ENCODE measurements around the gene SNTG2. TPM values are rescaled to one million over a fixed set of nuclear protein-coding genes. Genes with fewer than 3 reads are reported as not detected.

The SNTG2 gene
- total RNA-seq, 2 experiments from 2014 or later: 0.13 TPM; not detected in 1

- CTCF ChIA-PET: no interaction called here
- Mint-ChIP-seq H3K4me3 (no peak overlapping the region), H3K27ac (no peak overlapping the region), H3K4me1 (no peaks in the 10 kb centered on the region), H3K27me3 (no peaks in the 10 kb centered on the region), H3K9me3 (no peaks in the 10 kb centered on the region), H3K36me3 (ENCODE audit: low read depth) (no peaks in the 10 kb centered on the region)
- POLR2A ChIA-PET: no interaction called here
- no peak for DNase-seq
Measured at GRCh38 chr2:1294900-1295299, 344.3 kb downstream of the SNTG2 start.

- Mint-ChIP-seq H3K4me1 (no peaks in the 10 kb centered on the region), H3K4me3 (no peak overlapping the region), H3K27me3 (no peaks in the 10 kb centered on the region), H3K9me3 (no peaks in the 10 kb centered on the region), H3K36me3 (ENCODE audit: low read depth) (no peaks in the 10 kb centered on the region), H3K27ac (no peak overlapping the region)
- ChIA-PET CTCF (no interaction called here), POLR2A (no interaction called here)
- no peak for DNase-seq
Measured at GRCh38 chr2:1295740-1296139, 345.1 kb downstream of the SNTG2 start.

GRCh38 chr2:1297372-1298159 is 346.9 kb downstream of the SNTG2 start:
- Mint-ChIP-seq H3K4me3 (no peak overlapping the region), H3K27me3 (no peaks in the 10 kb centered on the region), H3K9me3 (no peaks in the 10 kb centered on the region), H3K36me3 (ENCODE audit: low read depth) (no peaks in the 10 kb centered on the region), H3K27ac (no peak overlapping the region), H3K4me1 (peaks cover 1% of the 10 kb centered on the region)
- no peak for DNase-seq
- ChIA-PET POLR2A (no interaction called here), CTCF (no interaction called here)

- Mint-ChIP-seq H3K9me3 (no peaks in the 10 kb centered on the region), H3K27ac (no peak overlapping the region), H3K27me3 (no peaks in the 10 kb centered on the region), H3K4me3 (no peak overlapping the region), H3K36me3 (ENCODE audit: low read depth) (no peaks in the 10 kb centered on the region), H3K4me1 (peaks cover 2% of the 10 kb centered on the region)
- ChIA-PET CTCF (no interaction called here), POLR2A (no interaction called here)
- no peak for DNase-seq
Measured at GRCh38 chr2:1299043-1299442, 348.4 kb downstream of the SNTG2 start.

GRCh38 chr2:1300284-1300683 is 349.6 kb downstream of the SNTG2 start:
- no peak for DNase-seq
- Mint-ChIP-seq H3K4me1 (peaks cover 2% of the 10 kb centered on the region), H3K27me3 (no peaks in the 10 kb centered on the region), H3K36me3 (ENCODE audit: low read depth) (no peaks in the 10 kb centered on the region), H3K9me3 (no peaks in the 10 kb centered on the region), H3K27ac (no peak overlapping the region), H3K4me3 (no peak overlapping the region)
- ChIA-PET POLR2A (no interaction called here), CTCF (no interaction called here)

GRCh38 chr2:1301056-1301455 is 350.4 kb downstream of the SNTG2 start:
- peaks cover 2% of the 10 kb centered on the region for H3K4me1 Mint-ChIP-seq
- DNase-seq: no peak
- no peak overlapping the region for H3K4me3 Mint-ChIP-seq
- no peaks in the 10 kb centered on the region for H3K27me3 Mint-ChIP-seq
- CTCF ChIA-PET: no interaction called here
- H3K9me3 Mint-ChIP-seq: no peaks in the 10 kb centered on the region
- POLR2A ChIA-PET: no interaction called here
- H3K36me3 Mint-ChIP-seq (ENCODE audit: low read depth): no peaks in the 10 kb centered on the region
- H3K27ac Mint-ChIP-seq: no peak overlapping the region

GRCh38 chr2:1305342-1306013 is 354.8 kb downstream of the SNTG2 start:
- no peak for DNase-seq
- Mint-ChIP-seq H3K27me3 (no peaks in the 10 kb centered on the region), H3K4me1 (peaks cover 2% of the 10 kb centered on the region), H3K9me3 (peaks cover 6% of the 10 kb centered on the region), H3K4me3 (no peak overlapping the region), H3K27ac (no peak overlapping the region), H3K36me3 (ENCODE audit: low read depth) (no peaks in the 10 kb centered on the region)
- ChIA-PET POLR2A (no interaction called here), CTCF (no interaction called here)

- no peak for DNase-seq
- Mint-ChIP-seq H3K36me3 (ENCODE audit: low read depth) (no peaks in the 10 kb centered on the region), H3K9me3 (peaks cover 6% of the 10 kb centered on the region), H3K4me1 (peaks cover 2% of the 10 kb centered on the region), H3K4me3 (no peak overlapping the region), H3K27me3 (no peaks in the 10 kb centered on the region), H3K27ac (no peak overlapping the region)
- ChIA-PET CTCF (no interaction called here), POLR2A (no interaction called here)
Measured at GRCh38 chr2:1306014-1306686, 355.5 kb downstream of the SNTG2 start.

- Mint-ChIP-seq H3K27ac (no peak overlapping the region), H3K9me3 (peaks cover 6% of the 10 kb centered on the region), H3K36me3 (ENCODE audit: low read depth) (no peaks in the 10 kb centered on the region), H3K4me3 (no peak overlapping the region), H3K27me3 (no peaks in the 10 kb centered on the region), H3K4me1 (peaks cover 2% of the 10 kb centered on the region)
- no peak for DNase-seq
- ChIA-PET POLR2A (no interaction called here), CTCF (no interaction called here)
Measured at GRCh38 chr2:1306687-1307516, 356.3 kb downstream of the SNTG2 start.

GRCh38 chr2:1307670-1308069 is 357.0 kb downstream of the SNTG2 start:
- POLR2A ChIA-PET: no interaction called here
- CTCF ChIA-PET: no interaction called here
- H3K4me3 Mint-ChIP-seq: no peak overlapping the region
- no peaks in the 10 kb centered on the region for H3K27me3 Mint-ChIP-seq
- DNase-seq: no peak
- H3K27ac Mint-ChIP-seq: no peak overlapping the region
- peaks cover 6% of the 10 kb centered on the region for H3K9me3 Mint-ChIP-seq
- no peaks in the 10 kb centered on the region for H3K36me3 Mint-ChIP-seq (ENCODE audit: low read depth)
- H3K4me1 Mint-ChIP-seq: no peaks in the 10 kb centered on the region

- CTCF ChIA-PET: no interaction called here
Measured at GRCh38 chr2:1308678-1309077, 358.0 kb downstream of the SNTG2 start.

GRCh38 chr2:1309507-1309906 is 358.9 kb downstream of the SNTG2 start:
- DNase-seq: no peak
- ChIA-PET POLR2A (no interaction called here), CTCF (no interaction called here)
- no peaks in the 10 kb centered on the region for H3K4me1 Mint-ChIP-seq
- H3K36me3 Mint-ChIP-seq (ENCODE audit: low read depth): no peaks in the 10 kb centered on the region
- no peak overlapping the region for H3K4me3 Mint-ChIP-seq
- no peaks in the 10 kb centered on the region for H3K27me3 Mint-ChIP-seq
- peaks cover 6% of the 10 kb centered on the region for H3K9me3 Mint-ChIP-seq
- H3K27ac Mint-ChIP-seq: no peak overlapping the region

More at GRCh38 chr2:1308678-1309077, 358.0 kb downstream of the SNTG2 start:
- Mint-ChIP-seq H3K27me3 (no peaks in the 10 kb centered on the region), H3K36me3 (ENCODE audit: low read depth) (no peaks in the 10 kb centered on the region), H3K9me3 (peaks cover 6% of the 10 kb centered on the region), H3K4me3 (no peak overlapping the region), H3K4me1 (no peaks in the 10 kb centered on the region), H3K27ac (no peak overlapping the region)
- DNase-seq: no peak
- POLR2A ChIA-PET: no interaction called here

- CTCF ChIA-PET: no interaction called here
- POLR2A ChIA-PET: no interaction called here
- Mint-ChIP-seq H3K4me1 (no peaks in the 10 kb centered on the region), H3K9me3 (peaks cover 6% of the 10 kb centered on the region), H3K36me3 (ENCODE audit: low read depth) (no peaks in the 10 kb centered on the region), H3K27me3 (no peaks in the 10 kb centered on the region), H3K4me3 (no peak overlapping the region), H3K27ac (no peak overlapping the region)
- DNase-seq: no peak
Measured at GRCh38 chr2:1310202-1310601, 359.6 kb downstream of the SNTG2 start.
